ENCODE measurements around the gene HRCT1.

DNA sequence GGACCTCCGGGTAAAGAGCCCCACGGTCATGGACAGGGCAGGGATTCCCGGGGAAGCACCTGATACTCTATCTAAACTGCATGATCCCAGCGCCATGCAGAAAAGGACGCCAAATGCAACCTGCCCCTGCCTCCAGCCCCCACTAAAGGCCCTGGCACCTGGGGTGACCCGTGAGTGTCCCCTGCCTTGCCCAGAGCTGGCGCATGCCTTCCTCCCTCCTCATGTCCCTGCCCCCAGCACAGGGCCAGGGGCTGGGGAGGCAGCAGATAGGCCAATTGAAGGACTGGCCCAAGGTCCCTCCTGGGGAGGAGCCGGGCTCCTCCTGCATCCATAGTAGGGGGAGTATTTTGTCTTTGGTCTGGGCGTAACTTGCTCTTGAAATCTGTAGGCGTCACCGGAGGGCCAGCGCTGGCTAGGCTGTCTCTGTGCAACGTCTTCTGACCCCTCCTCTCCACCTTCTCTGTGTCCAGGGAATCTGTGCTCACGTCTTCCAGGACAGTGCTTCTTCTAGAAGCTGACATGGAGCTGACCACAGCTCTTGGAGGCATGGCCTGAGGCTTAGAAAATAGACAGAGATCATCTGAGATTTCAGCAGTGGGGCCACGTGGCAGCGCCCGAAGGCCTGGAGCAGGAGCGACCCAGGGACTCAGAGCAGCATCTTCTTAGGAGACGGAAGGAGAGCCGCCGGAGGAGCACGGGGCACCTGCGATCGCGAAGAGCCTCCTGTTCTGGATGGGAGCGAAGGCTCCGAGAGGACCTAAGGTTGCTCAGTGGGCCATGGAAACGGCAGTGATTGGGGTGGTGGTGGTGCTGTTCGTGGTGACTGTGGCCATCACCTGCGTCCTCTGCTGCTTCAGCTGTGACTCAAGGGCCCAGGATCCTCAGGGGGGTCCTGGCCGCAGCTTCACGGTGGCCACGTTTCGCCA, 3.9 kb downstream of the HRCT1 start:
- TF ChIP-seq, protein P1, sequence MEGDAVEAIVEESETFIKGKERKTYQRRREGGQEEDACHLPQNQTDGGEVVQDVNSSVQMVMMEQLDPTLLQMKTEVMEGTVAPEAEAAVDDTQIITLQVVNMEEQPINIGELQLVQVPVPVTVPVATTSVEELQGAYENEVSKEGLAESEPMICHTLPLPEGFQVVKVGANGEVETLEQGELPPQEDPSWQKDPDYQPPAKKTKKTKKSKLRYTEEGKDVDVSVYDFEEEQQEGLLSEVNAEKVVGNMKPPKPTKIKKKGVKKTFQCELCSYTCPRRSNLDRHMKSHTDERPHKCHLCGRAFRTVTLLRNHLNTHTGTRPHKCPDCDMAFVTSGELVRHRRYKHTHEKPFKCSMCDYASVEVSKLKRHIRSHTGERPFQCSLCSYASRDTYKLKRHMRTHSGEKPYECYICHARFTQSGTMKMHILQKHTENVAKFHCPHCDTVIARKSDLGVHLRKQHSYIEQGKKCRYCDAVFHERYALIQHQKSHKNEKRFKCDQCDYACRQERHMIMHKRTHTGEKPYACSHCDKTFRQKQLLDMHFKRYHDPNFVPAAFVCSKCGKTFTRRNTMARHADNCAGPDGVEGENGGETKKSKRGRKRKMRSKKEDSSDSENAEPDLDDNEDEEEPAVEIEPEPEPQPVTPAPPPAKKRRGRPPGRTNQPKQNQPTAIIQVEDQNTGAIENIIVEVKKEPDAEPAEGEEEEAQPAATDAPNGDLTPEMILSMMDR (IDR thresholded peaks at IDR 0.05; ENCODE audit: borderline replicate concordance, extremely low read depth, low read length, poor library complexity, severe bottlenecking) = no peak
- no peak for TF ChIP-seq EZH2 (IDR thresholded peaks at IDR 0.05; ENCODE audit: borderline replicate concordance, low read depth, low read length, severe bottlenecking)
